NCI-H146 treated with DMSO at 0.1 percent for 48 hours (cell line): Measurements from ENCODE around the gene BABAM2.
A peak's percentile ranks its signal among the peaks of the same experiment; 100 is the strongest.
"Not testable (repeated sequence)": the region's sequence is repeated elsewhere in the genome, so short reads cannot be mapped to it uniquely, and the experiment has no call there.

Source experiments
- DNase-seq: peaks from one replicate; lab custom pipeline; 2025; ENCODE audit not compliant: unreplicated experiment; lab: John Stamatoyannopoulos, UW

The BABAM2 gene

GRCh38 chr2:28322456-28322855 is 431.9 kb downstream of the BABAM2 start:
- DNase-seq = no peak

- DNase-seq = no peak
Measured at GRCh38 chr2:28322981-28323396, 432.5 kb downstream of the BABAM2 start.

- peak; percentile 19 for DNase-seq
Measured at GRCh38 chr2:28325173-28325566, 434.6 kb downstream of the BABAM2 start.

- peak; percentile 39 for DNase-seq
Measured at GRCh38 chr2:28325567-28326468, 435.3 kb downstream of the BABAM2 start.

- DNase-seq = peak; percentile 39
Measured at GRCh38 chr2:28326469-28326805, 435.9 kb downstream of the BABAM2 start.

GRCh38 chr2:28326881-28327505 is 436.5 kb downstream of the BABAM2 start:
- no peak for DNase-seq

- DNase-seq = no peak
Measured at GRCh38 chr2:28327581-28327955, 437.0 kb downstream of the BABAM2 start.

- DNase-seq = no peak
Measured at GRCh38 chr2:28327956-28328922, 437.7 kb downstream of the BABAM2 start.

- no peak for DNase-seq
Measured at GRCh38 chr2:28329184-28329583, 438.7 kb downstream of the BABAM2 start.

- not testable (repeated sequence) for DNase-seq
Measured at GRCh38 chr2:28330722-28331121, 440.2 kb downstream of the BABAM2 start.

- DNase-seq = not testable (repeated sequence)
Measured at GRCh38 chr2:28331797-28332196, 441.3 kb downstream of the BABAM2 start.

GRCh38 chr2:28332696-28333095 is 442.2 kb downstream of the BABAM2 start:
- DNase-seq = no peak

- no peak for DNase-seq
Measured at GRCh38 chr2:28333606-28334526, 443.3 kb downstream of the BABAM2 start.

- no peak for DNase-seq
Measured at GRCh38 chr2:28334527-28334894, 444.0 kb downstream of the BABAM2 start.

GRCh38 chr2:28335265-28335664 is 444.7 kb downstream of the BABAM2 start:
- DNase-seq = not testable (repeated sequence)

GRCh38 chr2:28335666-28336065 is 445.1 kb downstream of the BABAM2 start:
- no peak for DNase-seq

- no peak for DNase-seq
Measured at GRCh38 chr2:28336264-28336980, 445.9 kb downstream of the BABAM2 start.

- DNase-seq = no peak
Measured at GRCh38 chr2:28336982-28337627, 446.6 kb downstream of the BABAM2 start.
